Measurements from ENCODE around the gene NRDE2.
"Not testable (repeated sequence)": the region's sequence is repeated elsewhere in the genome, so short reads cannot be mapped to it uniquely, and the experiment has no call there.

The NRDE2 gene

GRCh38 chr14:90273532-90273931 is 58.2 kb downstream of the NRDE2 start:
- DNase-seq = no peak

GRCh38 chr14:90272523-90272922 is 59.2 kb downstream of the NRDE2 start:
- no peak for DNase-seq

DNA sequence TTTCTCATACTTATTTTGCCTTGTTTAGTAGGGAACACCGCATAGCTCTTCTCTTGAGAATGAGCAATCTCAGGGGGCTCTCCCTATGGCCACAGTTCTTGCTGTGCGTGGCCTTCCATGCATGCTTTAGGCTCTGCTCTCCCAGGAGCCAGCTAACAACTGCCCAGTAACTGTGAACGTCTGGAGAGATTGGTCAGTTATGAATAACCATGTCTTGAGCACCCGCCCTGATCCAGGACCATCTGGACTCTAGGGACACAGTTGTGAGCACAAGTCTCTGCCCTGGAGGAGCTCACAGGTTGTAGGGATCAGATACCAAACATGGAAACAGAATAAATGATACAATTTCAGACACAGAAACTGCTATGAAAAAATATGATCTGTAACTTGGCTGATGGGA is 63.3 kb downstream of the NRDE2 start:
- no peak for DNase-seq

- DNase-seq = no peak
These were observed 65.1 kb downstream of the NRDE2 start for GRCh38 chr14:90266441-90267154.

- DNase-seq = no peak
These were observed 67.8 kb downstream of the NRDE2 start for GRCh38 chr14:90263748-90264449.

DNA sequence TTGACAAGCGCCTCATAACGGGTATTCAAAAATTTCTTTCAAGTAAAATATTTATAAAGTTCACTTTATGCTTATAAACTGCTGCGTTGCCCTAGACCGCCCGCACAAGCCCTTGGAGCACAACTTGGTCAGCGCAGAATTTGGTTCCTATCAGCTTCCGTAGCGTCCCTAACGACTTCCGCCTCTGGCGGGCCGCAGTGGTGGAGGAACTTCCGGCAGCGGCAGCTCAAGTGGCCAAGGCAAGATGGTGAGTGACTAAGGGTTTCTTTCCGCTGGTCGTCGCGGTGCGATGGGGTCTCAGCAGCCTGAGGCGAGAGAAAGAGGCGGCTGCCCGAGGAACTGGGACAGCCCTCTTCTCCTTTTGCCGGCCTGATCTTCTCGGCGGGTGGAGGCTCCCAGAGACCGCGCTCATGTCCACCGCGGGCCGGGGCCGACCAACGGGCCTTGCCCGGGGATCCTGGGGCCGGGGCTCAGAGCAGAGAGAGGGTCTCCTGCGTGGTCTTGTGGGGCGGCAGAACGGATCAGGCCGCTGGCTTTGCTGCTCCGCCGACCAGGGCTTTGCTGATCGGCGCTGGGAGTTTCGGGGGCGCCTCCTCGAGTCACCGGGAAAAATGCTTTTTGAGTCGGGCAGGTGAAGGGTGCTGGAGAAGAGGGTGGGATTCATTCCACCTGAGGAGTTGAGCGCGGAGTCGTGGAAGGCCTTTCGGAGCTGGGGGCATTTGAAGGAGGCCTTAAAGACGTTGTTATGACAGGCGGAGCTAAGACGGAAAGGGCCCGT is 75.2 kb downstream of the NRDE2 start, which contains the start of gene PSMC1:
TSS of gene PSMC1 (plus strand) at position 200 of the 778 bp plus-strand sequence. CDS start at position 245, 45 bp downstream.
- DNase-seq = peak; percentile 62

DNA sequence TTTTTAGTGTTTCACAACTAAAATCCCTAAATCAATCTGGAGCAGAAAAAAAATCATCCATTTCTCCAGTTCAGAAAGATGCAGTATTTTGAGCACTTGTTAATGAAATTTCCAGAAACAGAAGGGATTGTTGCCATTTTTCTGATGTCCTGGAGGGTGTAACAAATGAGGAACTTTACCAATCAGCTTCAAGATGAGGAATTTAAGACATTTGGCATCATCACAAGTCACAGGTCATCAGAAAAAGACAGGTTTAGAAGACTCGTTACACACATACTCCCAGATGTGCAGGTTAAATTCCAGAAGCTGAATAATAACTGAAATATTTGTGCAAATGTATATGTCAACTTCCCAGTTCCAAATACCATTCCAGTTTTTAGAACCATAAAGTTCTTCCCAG is 75.9 kb downstream of the NRDE2 start:
- no peak for DNase-seq

DNA sequence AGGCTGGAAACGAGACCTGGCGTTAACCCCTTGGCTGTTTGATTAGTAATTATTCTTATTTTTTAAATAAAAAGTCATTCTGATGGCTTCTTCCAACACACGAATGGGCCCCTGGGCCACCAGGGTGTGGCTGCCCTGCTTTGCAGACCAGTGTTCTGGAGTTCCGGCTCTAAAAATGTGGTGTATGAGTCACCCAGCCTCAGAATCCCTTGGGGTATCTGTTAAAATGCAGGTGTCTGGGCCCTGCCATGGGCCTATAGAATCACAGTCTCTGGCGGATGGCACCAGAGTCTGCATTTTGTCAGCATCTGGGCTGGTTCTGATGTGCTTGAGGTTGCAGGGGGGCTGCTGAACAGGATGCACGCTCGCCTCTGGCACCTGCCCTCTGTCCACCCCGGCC is 77.9 kb downstream of the NRDE2 start:
- no peak for DNase-seq

GRCh38 chr14:90248594-90248993 is 83.1 kb downstream of the NRDE2 start:
- no peak for DNase-seq

GRCh38 chr14:90247441-90247840 is 84.3 kb downstream of the NRDE2 start:
- DNase-seq = not testable (repeated sequence)

GRCh38 chr14:90246936-90247335 is 84.8 kb downstream of the NRDE2 start:
- no peak for DNase-seq

DNA sequence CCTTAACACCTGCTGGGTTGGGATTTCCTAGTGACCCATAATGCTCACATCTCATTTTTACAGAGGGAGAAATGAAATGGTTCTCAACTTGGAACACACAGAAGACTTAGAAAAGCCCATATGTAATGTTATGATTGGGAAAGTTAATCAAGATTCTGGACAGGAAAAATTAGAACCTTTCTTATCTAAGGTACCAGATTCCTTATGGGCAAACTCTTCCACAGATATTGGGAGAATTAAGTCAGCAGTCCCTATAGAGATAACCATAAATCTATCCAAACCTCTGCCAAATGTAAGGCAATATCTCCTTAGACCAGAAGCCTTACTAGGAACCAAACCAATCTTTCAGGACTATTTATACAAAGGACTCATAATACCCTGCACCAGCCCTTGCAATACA is 89.3 kb downstream of the NRDE2 start:
- no peak for DNase-seq

- DNase-seq = no peak
These were observed 92.6 kb downstream of the NRDE2 start for GRCh38 chr14:90239139-90239538.

DNA sequence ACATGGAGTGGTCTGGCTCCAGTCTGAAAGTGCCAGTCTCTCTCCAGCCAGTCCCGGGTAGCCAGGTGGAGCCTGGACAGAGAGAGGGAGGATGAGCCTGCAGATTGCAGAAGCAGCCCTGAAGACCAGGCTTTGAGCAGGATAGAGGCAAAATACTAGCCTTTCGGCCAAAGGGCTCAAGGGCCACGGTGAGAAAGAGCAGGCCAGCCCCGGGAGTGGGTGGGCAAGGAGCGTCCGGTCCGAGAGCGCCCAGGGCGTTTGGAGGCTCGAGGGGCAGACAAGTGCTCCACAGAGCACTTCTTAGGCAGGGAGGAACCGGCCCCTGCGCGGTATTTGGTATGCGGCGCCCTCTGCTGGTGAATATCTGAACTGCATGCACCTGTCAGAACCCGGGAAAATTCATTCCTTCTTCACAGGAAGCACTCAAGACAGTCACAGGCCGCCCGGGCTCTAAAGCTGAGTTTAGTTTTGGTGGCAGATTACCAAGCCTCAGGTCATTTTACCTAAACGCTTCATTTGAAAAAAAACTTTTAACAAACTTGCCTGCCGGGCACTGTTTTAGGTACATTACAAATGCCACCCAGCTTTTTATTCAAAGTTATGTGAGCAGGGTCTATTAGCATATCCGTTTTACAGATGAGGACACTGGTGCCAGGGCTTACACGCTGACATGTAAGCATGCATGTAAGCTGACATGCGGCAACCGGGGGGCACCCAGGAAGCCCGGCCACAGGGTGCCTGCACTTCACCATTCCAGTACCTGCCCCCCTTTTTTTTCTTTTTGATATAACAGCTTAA is 96.4 kb downstream of the NRDE2 start:
- no peak for DNase-seq

DNA sequence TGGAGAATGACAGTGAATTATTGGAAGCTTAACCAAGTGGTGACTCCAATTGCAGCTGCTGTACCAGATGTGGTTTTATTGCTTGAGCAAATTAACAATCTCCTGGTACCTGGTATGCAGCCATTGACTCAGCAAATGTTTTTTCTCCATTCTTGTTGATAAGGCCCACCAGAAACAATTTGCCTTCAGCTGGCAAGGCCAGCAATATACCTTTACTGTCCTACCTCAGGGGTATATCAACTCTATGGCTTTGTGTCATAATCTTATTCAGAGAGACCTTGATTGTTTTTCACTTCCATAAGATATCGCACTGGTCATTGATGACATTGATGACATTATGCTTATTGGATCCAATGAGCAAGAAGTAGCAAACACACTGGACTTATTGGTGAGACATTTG is 101.8 kb downstream of the NRDE2 start:
- DNase-seq = not testable (repeated sequence)

DNA sequence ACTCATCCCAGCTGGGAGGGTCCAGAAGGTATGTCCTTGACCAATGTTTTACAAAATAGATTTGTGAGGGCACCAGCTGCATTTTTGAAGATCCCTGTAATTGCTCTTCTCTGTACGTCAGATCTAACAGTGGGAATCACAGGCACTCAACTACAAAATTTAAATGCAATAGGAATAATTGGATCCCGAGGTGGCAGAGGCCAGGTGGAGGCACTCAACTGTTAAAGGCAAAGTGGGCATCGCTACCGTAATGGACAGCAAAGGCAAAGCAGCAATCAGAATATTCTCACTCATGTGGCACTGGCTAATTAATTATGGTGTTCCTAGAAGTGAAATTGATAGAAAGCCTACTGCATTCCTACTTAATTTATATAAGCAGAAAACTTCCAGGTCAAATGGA is 103.3 kb downstream of the NRDE2 start:
- no peak for DNase-seq

All from activated gamma-delta T cell (primary cell).